ENCODE measurements around the gene FAN1.

FAN1 gene

GRCh38 chr15:30954674-30955073 is 51.0 kb downstream of the FAN1 start:
- no peak for DNase-seq

- no peak for DNase-seq
Measured at GRCh38 chr15:30956216-30957124, 52.8 kb downstream of the FAN1 start.

DNA sequence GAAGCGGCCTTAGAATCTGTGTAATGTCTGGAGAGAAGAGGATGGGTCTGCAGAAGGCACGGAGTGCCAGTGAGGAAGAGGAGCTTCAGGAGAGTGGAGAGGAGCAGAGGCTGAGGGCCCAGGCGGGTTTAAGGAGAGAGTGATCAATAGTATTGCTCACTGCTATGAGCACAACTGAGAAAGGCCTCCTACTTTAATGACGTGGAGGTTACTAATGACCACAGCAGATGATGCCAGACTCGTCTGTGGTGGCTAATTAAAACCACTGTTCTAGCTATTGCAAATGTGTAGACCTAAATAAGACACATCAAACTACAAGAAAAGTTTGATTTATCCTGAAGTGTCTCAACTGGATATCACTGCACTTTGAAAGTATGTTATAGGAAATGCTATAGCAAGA is 54.5 kb downstream of the FAN1 start:
- DNase-seq = no peak

DNA sequence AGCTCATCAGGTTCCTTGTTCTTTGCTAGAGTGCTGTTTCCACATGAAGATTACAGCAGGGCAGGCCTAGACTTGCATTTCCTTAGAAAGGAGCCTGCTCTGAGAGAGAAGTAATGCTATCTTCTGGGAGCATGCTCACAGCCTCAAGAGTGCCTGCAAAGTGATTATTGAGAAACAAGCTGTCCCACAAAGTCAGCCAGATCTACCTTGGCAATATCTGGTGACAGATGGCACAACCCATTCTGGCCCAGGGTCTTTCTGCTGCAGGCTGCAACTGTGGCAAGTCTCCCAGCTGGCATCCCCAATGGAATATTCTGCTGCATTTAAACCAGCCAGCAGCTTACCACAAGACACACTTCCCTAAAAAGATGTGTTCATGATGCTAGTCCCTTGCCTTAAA is 58.4 kb downstream of the FAN1 start:
- DNase-seq = peak in 2 of 56 donors; percentile 12 to 15

GRCh38 chr15:30962659-30963058 is 58.9 kb downstream of the FAN1 start:
- no peak for DNase-seq

DNA sequence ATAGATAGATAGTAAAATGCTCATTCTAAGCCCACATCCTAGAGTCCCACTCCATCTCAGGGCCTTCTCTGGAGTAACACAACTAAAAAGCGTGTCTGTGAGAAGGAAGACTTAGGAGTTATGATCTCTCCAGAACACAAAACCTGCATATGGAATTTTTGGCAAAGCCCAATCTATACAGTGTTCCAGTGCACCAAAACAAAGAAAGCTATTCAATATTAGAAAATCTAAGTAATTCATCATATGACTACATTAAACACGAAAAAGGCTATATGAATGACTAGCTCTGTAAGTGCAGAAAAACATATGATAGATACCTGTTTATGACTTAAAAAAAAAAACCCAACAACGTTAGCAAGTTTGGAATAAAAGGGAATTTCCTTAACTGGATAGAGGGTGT is 60.0 kb downstream of the FAN1 start:
- no peak for DNase-seq

- no peak for DNase-seq
Measured at GRCh38 chr15:30969724-30970123, 66.0 kb downstream of the FAN1 start.

- peak in 9 of 56 donors; percentile 18 to 52 (median 42) for DNase-seq
Measured at GRCh38 chr15:30973379-30973778, 69.7 kb downstream of the FAN1 start.

- no peak for DNase-seq
Measured at GRCh38 chr15:30974112-30974511, 70.4 kb downstream of the FAN1 start.

GRCh38 chr15:30978328-30978727 is 74.6 kb downstream of the FAN1 start:
- DNase-seq = no peak

GRCh38 chr15:30979457-30979856 is 75.7 kb downstream of the FAN1 start:
- DNase-seq = no peak

DNA sequence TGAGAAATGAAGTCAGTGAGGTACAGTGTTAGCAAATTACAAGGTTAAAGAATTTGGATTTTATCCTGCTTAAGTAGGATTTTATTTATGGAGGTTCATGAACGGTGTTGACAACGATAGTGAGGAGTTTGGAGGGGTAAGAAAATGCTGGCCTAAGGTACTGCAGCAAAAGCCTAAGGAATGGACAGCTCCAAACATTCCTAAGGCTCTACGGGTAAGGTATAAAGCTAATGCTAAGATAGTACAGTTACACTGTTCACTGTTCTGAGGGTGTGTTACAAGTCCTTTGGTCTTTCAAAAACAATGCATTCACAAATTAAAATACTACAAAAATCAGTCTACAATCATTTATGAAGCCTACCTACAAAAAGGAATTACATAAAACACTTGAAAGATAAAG is 80.4 kb downstream of the FAN1 start:
- DNase-seq = no peak

- DNase-seq = peak in 24 of 56 donors; percentile 16 to 72 (median 50)
Measured at GRCh38 chr15:30984542-30984941, 80.8 kb downstream of the FAN1 start.

GRCh38 chr15:30985081-30985531 is 81.4 kb downstream of the FAN1 start:
- peak in 6 of 56 donors; percentile 22 to 65 (median 49) for DNase-seq

DNA sequence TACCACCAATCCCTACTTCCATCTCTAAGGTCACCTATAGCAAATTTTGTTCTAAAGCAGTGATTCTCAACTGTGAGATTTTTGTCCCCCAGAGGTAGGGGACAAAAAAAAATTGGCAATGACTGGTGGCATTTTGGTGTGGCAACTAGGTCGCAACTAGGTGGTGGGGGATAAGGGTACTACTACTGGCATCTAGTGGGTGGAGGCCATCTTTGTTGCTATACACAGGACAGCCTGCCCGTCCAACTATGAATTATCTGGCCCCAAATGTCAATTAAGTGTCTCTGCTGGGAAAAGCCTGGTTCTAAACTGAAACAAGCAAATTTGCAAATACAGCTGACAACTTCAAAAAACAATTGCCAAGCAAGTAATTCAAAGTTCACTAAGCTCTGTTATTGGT is 86.3 kb downstream of the FAN1 start:
- DNase-seq = no peak

GRCh38 chr15:30990446-30991254 is 86.9 kb downstream of the FAN1 start:
- no peak for DNase-seq

DNA sequence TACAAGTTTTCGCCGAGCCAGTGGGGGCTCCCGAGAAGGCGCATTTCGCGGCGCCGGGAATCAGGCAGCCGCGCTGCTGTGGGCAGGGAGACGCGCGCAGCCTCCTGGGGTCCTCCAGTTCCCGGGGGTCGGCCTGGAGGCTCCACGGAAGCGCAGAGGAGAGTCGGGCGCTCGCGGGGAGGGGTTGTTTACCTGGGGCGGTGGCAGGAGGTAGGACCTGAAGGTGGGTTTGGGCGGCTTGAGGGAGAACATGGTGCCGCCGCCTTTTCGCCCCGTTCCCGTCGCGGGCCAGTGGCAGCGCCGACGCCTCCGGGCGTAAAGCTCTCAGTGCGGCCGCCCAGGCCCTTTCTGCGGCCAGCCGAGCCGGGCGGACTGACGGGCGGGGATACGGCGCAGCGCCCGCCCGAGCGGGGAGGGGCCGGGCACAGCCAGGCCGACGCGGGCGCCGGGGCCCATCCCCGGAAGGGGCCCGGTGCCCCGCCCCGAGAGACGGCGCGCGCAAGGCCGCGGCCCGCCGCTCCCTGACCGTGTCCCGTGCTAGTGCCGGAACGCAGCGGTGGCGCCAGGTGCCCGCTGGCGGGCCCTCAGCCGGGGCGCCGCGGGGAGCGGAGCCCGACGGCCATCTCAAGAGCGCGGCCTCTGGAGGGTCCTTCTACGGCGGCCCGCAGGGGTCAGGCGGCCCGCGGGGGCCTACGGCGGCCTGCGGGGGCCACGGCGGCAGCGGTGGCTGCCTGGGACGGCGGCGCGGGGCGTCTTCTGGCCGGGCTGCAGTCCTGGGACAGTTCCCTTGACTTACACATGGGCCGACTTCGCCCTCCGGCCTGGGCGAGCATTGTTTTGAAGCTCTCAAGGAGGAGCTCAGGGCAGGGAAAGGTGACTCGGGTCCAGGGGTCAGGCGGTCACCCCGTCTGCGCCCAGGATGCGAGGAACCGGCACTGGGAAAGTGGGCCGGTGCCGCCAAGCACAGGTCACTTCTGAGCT is 87.8 kb downstream of the FAN1 start, which contains the start of gene MTMR10:
TSS of gene MTMR10 (minus strand) at position 374 of the 981 bp plus-strand sequence. CDS start at position 252, 122 bp downstream.
- peak in 45 of 56 donors; percentile 31 to 90 (median 67) for DNase-seq

DNA sequence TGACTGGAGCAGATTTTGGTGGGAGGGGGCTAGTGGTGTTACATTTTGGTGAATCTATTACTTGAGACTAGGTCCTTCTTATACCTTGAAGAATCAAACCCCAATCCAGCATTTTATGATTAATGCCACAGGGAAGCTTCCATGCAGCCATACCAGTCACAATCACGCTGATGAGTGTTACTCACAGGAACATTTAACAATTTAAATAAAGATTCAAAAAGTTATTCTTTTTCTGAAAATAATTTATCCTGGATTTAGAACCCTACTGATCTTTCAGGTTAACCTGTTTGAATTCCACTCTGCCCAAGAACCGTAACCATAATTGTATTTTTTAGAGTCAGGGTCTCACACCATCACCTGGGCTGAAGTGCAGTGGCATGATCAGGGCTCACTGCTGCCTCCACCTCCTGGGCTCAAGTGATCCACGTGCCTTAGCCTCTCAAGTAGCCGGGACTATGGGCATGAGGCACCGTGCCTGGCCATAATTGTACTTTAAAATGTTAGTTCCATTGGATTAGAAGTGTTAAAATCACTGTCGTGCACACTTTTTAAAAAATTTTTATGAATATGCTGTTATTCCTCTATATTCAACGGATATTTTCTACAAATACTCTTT is 88.6 kb downstream of the FAN1 start:
- DNase-seq = no peak

All from amygdala (tissue), 56 donors.